D721Med (cell line): ENCODE results near the gene TARS1.

ENCODE experiments used
- DNase-seq: peaks from one replicate; pipeline ENCODE4 v3.0.0; 2011; ENCODE audit warnings: low spot score; ENCODE audit not compliant: insufficient read length
- FAIRE-seq: peaks from 2 replicates; lab custom pipeline; 2011; peaks lifted over from hg19 to GRCh38; lab: Jason Lieb, UNC
- TF ChIP-seq, protein P1 (sequence below): IDR thresholded peaks from 2 replicates; pipeline ENCODE4 v1.5.1; 2012; ENCODE audit warnings: mild to moderate bottlenecking, control low read depth; ENCODE audit not compliant: insufficient read depth; ENCODE audit errors: missing control alignments

Gene TARS1

DNA sequence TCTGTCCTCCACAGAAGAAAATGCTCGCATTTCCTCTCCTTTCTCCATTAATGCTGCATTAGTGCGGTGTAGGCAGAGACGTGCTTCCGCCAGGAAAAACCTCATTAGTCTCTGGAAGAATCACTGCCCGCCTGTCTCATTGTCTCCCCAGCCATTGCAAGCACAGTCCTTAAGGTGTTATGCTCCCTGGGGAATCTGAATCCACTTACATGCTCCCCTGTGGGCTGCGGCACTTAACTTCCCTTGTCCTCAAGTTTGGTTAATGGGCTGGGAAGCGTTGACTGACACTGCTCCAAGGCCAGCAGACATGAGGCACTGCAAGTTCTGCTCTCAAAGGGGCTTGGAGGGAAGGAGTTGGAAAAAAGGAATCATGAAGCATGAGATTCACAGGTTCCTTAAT lies 41.6 kb downstream of the TARS1 start:
- FAIRE-seq (no peak), DNase-seq (no peak)
- TF ChIP-seq, protein P1, sequence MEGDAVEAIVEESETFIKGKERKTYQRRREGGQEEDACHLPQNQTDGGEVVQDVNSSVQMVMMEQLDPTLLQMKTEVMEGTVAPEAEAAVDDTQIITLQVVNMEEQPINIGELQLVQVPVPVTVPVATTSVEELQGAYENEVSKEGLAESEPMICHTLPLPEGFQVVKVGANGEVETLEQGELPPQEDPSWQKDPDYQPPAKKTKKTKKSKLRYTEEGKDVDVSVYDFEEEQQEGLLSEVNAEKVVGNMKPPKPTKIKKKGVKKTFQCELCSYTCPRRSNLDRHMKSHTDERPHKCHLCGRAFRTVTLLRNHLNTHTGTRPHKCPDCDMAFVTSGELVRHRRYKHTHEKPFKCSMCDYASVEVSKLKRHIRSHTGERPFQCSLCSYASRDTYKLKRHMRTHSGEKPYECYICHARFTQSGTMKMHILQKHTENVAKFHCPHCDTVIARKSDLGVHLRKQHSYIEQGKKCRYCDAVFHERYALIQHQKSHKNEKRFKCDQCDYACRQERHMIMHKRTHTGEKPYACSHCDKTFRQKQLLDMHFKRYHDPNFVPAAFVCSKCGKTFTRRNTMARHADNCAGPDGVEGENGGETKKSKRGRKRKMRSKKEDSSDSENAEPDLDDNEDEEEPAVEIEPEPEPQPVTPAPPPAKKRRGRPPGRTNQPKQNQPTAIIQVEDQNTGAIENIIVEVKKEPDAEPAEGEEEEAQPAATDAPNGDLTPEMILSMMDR = no peak

DNA sequence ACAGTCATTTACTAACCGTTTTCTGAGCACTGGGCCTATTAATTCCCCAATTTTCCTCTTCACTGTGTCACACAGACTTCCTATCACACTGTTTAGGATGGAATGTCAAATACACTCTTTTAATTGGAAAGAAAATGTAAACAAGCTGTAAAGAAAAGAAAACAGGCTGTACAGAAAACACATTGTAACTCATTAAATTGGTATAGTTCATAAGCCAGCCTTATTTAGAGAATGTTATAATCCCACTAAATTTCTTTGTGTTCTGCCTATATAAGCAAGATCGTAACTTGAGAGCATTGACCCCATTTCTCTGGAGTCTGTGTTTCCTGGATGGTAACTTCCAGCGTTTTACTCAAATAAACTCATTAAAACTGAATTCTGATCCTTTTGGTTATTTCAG lies 46.5 kb downstream of the TARS1 start:
- FAIRE-seq = no peak
- TF ChIP-seq, protein P1 = no peak
- DNase-seq = no peak

DNA sequence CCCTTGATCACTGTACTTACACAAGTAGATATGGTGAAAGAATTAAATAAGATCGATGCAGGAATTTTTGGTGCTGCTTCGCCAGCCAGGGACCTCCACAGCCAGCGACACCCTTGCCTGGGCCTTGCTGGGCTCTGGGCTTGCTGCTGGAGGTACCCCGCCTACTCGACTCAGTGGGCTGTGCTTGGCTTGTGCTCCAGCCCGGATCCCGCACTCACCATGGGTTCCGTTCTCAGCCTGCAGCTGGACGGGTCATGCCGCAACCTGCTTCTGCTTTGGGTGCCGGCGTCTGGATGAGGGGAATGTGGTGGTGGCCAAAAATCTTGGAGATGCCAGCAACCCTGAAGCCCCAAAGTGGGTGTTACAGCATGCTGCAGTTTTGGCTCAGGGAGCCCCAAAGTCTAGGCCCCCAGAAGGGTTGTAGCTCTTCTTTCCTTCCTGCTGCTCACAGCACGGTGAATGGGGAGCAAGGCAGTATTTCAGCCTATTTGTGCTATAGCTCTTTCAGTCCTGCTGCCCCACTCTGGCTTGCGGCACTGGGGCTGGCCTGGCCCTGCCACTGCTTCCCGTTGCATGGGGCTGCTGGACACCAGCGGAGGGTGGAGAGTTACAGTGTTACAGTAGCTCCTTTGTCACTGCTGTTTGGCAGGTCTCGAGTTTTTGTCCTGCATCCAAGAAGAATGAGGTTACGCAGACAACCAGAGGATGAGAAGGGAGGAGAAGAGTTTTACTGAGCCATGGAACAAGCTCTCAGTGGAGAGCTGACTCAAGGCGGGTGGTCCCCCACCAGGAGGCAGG lies 48.0 kb downstream of the TARS1 start:
- FAIRE-seq (no peak), DNase-seq (no peak)
- TF ChIP-seq, protein P1 = no peak

DNA sequence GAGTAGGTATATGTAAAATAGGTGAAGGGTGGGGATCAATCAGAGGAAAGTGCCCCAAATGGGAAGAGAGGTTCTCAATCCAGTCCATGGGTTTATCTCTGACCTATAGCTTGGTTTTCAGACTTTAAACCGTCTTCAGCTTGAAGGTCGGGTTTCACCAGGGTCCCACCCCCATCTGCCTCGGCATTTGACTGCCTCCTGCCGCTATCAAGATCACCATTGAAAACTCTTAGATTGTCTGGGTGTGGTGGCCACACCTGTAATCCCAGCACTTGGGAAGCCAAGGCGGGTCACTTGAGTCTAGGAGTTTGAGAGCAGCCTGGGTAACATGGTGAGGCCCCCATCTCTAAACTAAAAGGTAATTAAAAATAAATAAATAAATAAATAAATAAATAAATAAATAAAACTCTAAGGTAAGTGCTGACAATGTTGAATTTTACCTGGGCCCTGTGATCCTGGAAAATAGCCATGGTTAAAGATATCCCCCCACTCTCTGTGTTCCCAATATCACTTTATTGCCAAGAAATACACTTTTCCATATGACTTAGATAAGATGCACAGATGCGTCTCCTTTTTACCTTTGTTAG lies 48.8 kb downstream of the TARS1 start:
- no peak for DNase-seq
- no peak for FAIRE-seq
- TF ChIP-seq, protein P1 = no peak

DNA sequence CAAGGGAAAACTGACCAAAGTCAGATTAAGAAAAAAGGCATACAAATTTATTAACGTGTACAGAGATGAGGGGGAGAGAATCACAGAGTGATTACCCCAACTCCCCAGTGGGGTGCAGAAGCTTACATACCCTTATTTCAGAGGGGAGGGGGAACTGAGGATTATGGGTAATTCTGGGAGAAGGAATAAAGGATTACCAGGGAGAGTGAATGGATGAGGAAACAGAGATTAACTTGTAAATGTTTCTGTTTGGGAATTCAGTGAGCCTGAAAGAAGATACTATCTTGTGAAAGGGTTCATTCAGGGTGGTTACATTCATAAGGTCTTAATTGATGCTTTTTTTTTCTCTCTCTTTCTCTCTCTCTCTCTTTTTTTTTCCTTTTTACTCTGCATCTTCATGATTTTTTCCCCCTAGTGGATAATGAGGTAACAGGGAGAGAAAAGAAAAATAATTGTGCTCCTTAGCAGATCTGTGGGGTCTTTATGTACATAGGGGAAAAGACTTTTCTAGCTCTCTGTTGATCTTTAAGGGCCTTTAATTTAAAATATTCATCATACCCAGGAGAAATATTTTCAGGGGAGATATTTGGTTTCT lies 49.4 kb downstream of the TARS1 start:
- DNase-seq (no peak), FAIRE-seq (no peak)

DNA sequence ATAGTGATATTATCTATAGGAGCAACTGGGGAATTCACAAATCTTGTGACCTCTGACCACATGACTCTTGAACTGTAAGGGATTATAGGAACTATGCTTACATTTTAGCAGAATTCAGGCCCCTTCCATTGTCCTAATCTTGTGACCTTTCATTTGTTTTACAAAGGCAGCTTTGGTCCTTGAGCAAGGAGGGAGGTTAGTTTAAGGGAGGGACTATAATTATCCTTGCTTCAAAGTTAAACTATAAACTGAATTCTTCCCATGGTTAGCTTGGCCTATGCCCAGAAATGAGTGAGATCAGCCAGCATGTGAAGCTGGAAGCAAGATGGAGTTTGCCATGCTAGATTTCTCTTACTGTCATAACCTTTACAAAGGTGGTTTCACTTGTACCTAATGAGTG lies 51.2 kb downstream of the TARS1 start:
- no peak for DNase-seq
- TF ChIP-seq, protein P1 = no peak
- no peak for FAIRE-seq

More for the DNA sequence above, 49.4 kb downstream of the TARS1 start:
- TF ChIP-seq, protein P1 = no peak
